22Rv1 (cell line): ENCODE results near the gene TXK.

ENCODE experiments used
- ZFX ChIP-seq: fragments of 450-650 bp; IDR thresholded peaks from 2 replicates; pipeline ENCODE4 v1.6.1; 2017; ENCODE audit warnings: antibody characterized with exemption, borderline replicate concordance
- TF ChIP-seq, protein P1 (sequence below): fragments of 450-650 bp; IDR thresholded peaks from 2 replicates; pipeline ENCODE4 v1.5.1; 2017; ENCODE audit warnings: mild to moderate bottlenecking

DNA sequence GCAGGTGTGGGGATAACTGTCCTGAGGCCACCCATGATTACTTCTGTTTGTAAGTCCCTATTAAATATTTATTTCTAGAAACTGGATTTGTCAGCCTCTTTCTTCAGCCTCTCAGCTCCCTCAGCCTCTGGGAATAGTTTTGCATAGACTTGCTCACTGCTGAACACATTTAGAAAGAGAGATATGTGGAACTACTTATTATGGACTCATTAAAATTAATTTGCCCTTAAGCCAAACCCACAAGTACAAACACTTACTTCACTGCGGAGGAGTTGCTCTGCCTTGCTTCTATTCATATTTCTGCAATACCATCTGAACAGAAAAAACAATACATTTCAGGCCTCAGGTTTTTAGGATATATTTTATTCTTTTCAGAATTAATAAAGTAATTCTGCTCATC is 22.4 kb upstream of the TXK start:
- TF ChIP-seq, protein P1, sequence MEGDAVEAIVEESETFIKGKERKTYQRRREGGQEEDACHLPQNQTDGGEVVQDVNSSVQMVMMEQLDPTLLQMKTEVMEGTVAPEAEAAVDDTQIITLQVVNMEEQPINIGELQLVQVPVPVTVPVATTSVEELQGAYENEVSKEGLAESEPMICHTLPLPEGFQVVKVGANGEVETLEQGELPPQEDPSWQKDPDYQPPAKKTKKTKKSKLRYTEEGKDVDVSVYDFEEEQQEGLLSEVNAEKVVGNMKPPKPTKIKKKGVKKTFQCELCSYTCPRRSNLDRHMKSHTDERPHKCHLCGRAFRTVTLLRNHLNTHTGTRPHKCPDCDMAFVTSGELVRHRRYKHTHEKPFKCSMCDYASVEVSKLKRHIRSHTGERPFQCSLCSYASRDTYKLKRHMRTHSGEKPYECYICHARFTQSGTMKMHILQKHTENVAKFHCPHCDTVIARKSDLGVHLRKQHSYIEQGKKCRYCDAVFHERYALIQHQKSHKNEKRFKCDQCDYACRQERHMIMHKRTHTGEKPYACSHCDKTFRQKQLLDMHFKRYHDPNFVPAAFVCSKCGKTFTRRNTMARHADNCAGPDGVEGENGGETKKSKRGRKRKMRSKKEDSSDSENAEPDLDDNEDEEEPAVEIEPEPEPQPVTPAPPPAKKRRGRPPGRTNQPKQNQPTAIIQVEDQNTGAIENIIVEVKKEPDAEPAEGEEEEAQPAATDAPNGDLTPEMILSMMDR: no peak
- no peak for TF ChIP-seq ZFX
